Peyer's patch (tissue), 4 donors: ENCODE results near the gene DRG2. TPM values are rescaled to one million over a fixed set of nuclear protein-coding genes. Genes with fewer than 3 reads are reported as not detected.

Experiments used
- DNase-seq, 3 donors: peaks; one replicate each; pipeline ENCODE4 v3.0.0-alpha.2; 2017 to 2019
- H3K27ac ChIP-seq, 4 donors: fragments of 200-600 bp; sonication (generic); one replicate each; pipeline ENCODE4 v1.5.1; 2016 to 2019
- H3K27me3 ChIP-seq, 2 donors: fragments of 200-600 bp; sonication (generic); one replicate each; pipeline ENCODE4 v1.5.1; 2019
- H3K36me3 ChIP-seq, 3 donors: fragments of 200-600 bp; sonication (generic); one replicate each; pipeline ENCODE4 v1.5.1; 2016 to 2019
- H3K4me1 ChIP-seq, 4 donors: fragments of 200-600 bp; sonication (generic); one replicate each; pipeline ENCODE4 v1.5.1; 2016 to 2019
- H3K4me3 ChIP-seq, 4 donors: fragments of 200-600 bp; sonication (generic); 1 replicate in 3 of 4; 2 replicates in 1 of 4; pipeline ENCODE4 v1.5.1; 2016 to 2019; ENCODE audit warnings: mild to moderate bottlenecking in 1 of 4
- H3K9me3 ChIP-seq, 4 donors: fragments of 200-600 bp; sonication (generic); one replicate each; pipeline ENCODE4 v1.5.1; 2016 to 2019; ENCODE audit warnings: mild to moderate bottlenecking in 1 of 4
- POLR2A ChIP-seq, 2 donors: fragments of 450-650 bp; IDR thresholded peaks; one replicate each; pipeline ENCODE4 v1.5.1; 2017; ENCODE audit warnings: antibody characterized with exemption in 2 of 2, mild to moderate bottlenecking in 2 of 2, moderate library complexity in 2 of 2
- total RNA-seq, 4 donors: library from RNA; depleted of rRNA; stranded (reverse); fragments of >200 nt; gene quantifications; one replicate each; pipeline ENCODE4 v1.1.0, GENCODE V29; 2016
- TF ChIP-seq, protein P1 (sequence below), 6 experiments: fragments of 450-650 bp in 4 of 6; fragments of 200-600 bp in 2 of 6; sonication (generic) in 1 of 6; IDR thresholded peaks; one replicate each; pipeline ENCODE4 v1.5.1; 2017 to 2019; ENCODE audit warnings: antibody characterized with exemption in 6 of 6, mild to moderate bottlenecking in 3 of 6, moderate library complexity in 1 of 6

DRG2 gene
- total RNA-seq, 4 donors from 2014 or later: 24.0 to 65.2 (median 48.5) TPM

DNA sequence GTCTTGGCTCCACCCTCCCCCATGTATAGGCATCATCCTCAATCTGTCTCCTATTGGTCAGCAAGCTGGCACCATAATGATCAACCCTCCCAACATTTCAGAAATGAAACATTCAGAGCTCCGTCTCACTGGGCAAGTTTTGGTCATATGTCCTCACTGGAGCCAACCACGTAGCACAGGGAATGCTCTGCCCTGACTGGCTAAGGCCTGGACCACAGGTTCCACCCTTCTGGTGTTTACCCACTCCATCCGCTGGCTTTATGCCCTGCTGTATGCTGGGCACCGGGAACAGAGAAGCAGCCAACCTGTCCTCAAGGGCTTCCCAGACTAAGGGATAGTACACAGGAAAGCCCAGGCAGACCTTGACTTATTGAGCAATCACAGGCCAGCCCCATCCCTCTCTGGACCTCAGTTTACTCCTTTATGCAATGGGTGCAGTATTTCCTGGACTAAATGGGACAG is 41.3 kb downstream of the DRG2 start:
- DNase-seq: no peak
- no peaks in the 10 kb centered on the region for H3K4me1 ChIP-seq
- no peaks in the 10 kb centered on the region for H3K36me3 ChIP-seq
- TF ChIP-seq, protein P1, sequence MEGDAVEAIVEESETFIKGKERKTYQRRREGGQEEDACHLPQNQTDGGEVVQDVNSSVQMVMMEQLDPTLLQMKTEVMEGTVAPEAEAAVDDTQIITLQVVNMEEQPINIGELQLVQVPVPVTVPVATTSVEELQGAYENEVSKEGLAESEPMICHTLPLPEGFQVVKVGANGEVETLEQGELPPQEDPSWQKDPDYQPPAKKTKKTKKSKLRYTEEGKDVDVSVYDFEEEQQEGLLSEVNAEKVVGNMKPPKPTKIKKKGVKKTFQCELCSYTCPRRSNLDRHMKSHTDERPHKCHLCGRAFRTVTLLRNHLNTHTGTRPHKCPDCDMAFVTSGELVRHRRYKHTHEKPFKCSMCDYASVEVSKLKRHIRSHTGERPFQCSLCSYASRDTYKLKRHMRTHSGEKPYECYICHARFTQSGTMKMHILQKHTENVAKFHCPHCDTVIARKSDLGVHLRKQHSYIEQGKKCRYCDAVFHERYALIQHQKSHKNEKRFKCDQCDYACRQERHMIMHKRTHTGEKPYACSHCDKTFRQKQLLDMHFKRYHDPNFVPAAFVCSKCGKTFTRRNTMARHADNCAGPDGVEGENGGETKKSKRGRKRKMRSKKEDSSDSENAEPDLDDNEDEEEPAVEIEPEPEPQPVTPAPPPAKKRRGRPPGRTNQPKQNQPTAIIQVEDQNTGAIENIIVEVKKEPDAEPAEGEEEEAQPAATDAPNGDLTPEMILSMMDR (IDR thresholded peaks at IDR 0.05): no peak
- TF ChIP-seq POLR2A (IDR thresholded peaks at IDR 0.05): no peak
- no peak overlapping the region for H3K27ac ChIP-seq
- H3K9me3 ChIP-seq: no peaks in the 10 kb centered on the region
- H3K4me3 ChIP-seq: no peak overlapping the region
- no peaks in the 10 kb centered on the region for H3K27me3 ChIP-seq

DNA sequence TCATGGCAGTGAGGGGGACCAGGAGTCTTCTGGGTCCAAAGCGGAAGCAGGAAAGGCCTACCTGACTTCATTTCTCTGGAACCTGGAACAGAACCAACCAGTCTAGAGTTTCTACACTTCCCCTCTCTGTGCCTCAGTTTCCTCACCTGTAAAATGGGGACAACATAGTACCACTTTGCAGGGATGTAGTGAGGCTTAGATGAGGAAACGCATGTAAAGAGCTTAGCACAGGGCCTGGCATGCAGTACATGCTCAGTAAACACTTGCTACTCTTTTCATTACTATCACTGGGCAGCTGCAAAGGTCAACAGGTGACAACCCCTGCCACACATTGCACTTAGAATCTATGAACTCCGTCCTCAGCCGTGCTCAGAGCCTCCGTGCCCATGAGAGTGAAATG is 45.0 kb downstream of the DRG2 start:
- no peak for DNase-seq
- Histone ChIP-seq H3K9me3 (no peaks in the 10 kb centered on the region), H3K4me3 (no peak overlapping the region), H3K4me1 (no peaks in the 10 kb centered on the region), H3K36me3 (no peaks in the 10 kb centered on the region), H3K27me3 (no peaks in the 10 kb centered on the region), H3K27ac (no peak overlapping the region)
- TF ChIP-seq, protein P1 (IDR thresholded peaks at IDR 0.05): no peak
- no peak for TF ChIP-seq POLR2A (IDR thresholded peaks at IDR 0.05)

DNA sequence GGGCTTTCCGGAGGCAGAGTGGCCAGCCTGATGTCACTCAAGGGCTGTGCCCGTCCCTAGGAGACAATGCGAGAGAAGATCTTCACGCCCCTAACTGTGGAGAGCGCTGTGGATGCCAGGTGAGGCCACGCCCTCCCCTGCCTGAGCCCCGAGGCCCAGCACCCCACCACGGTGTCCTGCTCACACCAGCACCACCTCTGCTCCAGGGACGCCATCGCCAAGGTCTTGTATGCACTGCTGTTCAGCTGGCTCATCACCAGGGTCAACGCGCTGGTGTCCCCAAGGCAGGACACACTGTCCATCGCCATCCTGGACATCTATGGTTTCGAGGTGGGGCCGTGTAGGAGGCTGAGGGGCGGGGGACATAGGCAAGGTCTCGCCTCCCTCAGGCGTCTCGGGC is 48.6 kb downstream of the DRG2 start:
- TF ChIP-seq, protein P1 (IDR thresholded peaks at IDR 0.05): no peak
- no peak for TF ChIP-seq POLR2A (IDR thresholded peaks at IDR 0.05)
- H3K4me1 ChIP-seq: no peaks in the 10 kb centered on the region
- no peak overlapping the region for H3K27ac ChIP-seq
- no peak overlapping the region for H3K4me3 ChIP-seq
- no peaks in the 10 kb centered on the region for H3K9me3 ChIP-seq
- DNase-seq: no peak
- H3K36me3 ChIP-seq: no peaks in the 10 kb centered on the region
- H3K27me3 ChIP-seq: no peaks in the 10 kb centered on the region

DNA sequence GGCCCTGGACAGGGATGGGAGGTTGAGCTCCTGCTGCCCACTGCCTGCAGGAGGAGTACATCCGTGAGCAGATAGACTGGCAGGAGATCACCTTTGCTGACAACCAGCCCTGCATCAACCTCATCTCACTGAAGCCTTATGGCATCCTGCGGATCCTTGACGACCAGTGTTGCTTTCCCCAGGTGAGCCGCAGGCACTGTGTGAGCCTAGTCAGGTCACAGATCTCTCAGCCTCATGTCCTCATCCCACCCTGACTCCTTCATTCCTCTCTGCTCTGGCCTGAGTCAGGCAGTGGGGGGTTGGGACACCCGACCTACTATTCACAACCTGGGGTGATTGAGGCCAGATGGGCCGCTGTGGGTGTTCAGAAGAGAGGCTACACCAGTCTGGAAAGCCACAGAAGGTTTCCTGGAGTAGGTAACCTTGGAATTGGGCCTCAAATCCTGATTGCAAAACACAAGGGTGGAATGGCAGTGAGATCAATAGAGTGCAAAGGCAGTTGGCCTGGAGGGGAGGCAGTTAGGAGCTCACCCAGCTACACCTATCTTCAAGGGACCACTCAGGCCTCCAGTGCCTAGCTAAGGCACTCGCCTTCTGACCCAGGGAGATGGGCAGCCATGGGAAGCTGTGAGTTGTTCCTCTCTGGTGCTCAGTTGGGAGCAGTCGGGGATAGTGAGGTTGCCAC is 50.5 kb downstream of the DRG2 start:
- DNase-seq: no peak
- Histone ChIP-seq H3K36me3 (no peaks in the 10 kb centered on the region), H3K9me3 (no peaks in the 10 kb centered on the region), H3K4me3 (no peak overlapping the region), H3K27ac (no peak overlapping the region), H3K4me1 (no peaks in the 10 kb centered on the region), H3K27me3 (no peaks in the 10 kb centered on the region)
- TF ChIP-seq POLR2A (IDR thresholded peaks at IDR 0.05): no peak

- Histone ChIP-seq H3K27me3 (no peaks in the 10 kb centered on the region), H3K4me1 (no peaks in the 10 kb centered on the region), H3K36me3 (no peaks in the 10 kb centered on the region), H3K4me3 (no peak overlapping the region), H3K9me3 (no peaks in the 10 kb centered on the region), H3K27ac (no peak overlapping the region)
- TF ChIP-seq, protein P1 (IDR thresholded peaks at IDR 0.05): no peak
- TF ChIP-seq POLR2A (IDR thresholded peaks at IDR 0.05): no peak
- no peak for DNase-seq
Measured at GRCh38 chr17:18139092-18139491, 51.3 kb downstream of the DRG2 start.

- Histone ChIP-seq H3K36me3 (no peaks in the 10 kb centered on the region), H3K27me3 (no peaks in the 10 kb centered on the region), H3K9me3 (no peaks in the 10 kb centered on the region), H3K4me1 (no peaks in the 10 kb centered on the region), H3K27ac (no peak overlapping the region), H3K4me3 (no peak overlapping the region)
- TF ChIP-seq, protein P1 (IDR thresholded peaks at IDR 0.05): no peak
- no peak for TF ChIP-seq POLR2A (IDR thresholded peaks at IDR 0.05)
- DNase-seq: no peak
Measured at GRCh38 chr17:18139498-18139897, 51.8 kb downstream of the DRG2 start.
